Measurements from ENCODE around the gene PARVG. TPM values are rescaled to one million over a fixed set of nuclear protein-coding genes. Genes with fewer than 3 reads are reported as not detected.

PARVG gene
- total and polyA plus RNA-seq, 2 of the 8 experiments (the other 6 are each of a cell fraction or from before 2014, with no cell fraction given): 0.37 to 1.5 TPM

GRCh38 chr22:44249376-44250147 is 68.8 kb downstream of the PARVG start:
- CTCF ChIA-PET (ENCODE audit: partially characterized antibody): no interaction called here
- Histone ChIP-seq H3K79me1 (ENCODE audit: low read depth, low read length) (no peaks in the 10 kb centered on the region), H2BK120ac (replicated peaks; ENCODE audit: low read depth, low read length) (no peak overlapping the region), H4K8ac (ENCODE audit: extremely low read depth, insufficient read depth, low read length) (no peak overlapping the region), H3K56ac (replicated peaks; ENCODE audit: insufficient read length, low read depth, low read length) (no peak overlapping the region), H3K14ac (ENCODE audit: insufficient read length) (no peak overlapping the region), H2AK5ac (ENCODE audit: low read depth, low read length) (no peak overlapping the region), H3K4me2 (ENCODE audit: insufficient read depth in 1 of 2, low read depth in 2 of 2, low read length in 2 of 2) (no peak overlapping the region), H3K27ac (ENCODE audit: low read depth, low read length) (no peak overlapping the region), H3K4ac (replicated peaks; ENCODE audit: insufficient read length, low read depth, low read length) (no peak overlapping the region), H2BK5ac (ENCODE audit: low read depth, low read length) (no peak overlapping the region), H4K5ac (ENCODE audit: insufficient read length, low read depth, low read length) (no peak overlapping the region), H3K23ac (ENCODE audit: insufficient read length) (no peak overlapping the region), H4K20me1 (replicated peaks in 1 of 2; ENCODE audit: control insufficient read depth in 1 of 2, insufficient read depth in 2 of 2, low read length in 2 of 2) (peaks cover 0 to 1% of the 10 kb centered on the region in 2 experiments), H3K9me3 (ENCODE audit: insufficient read depth in 2 of 2, low read depth in 1 of 2, low read length in 1 of 2) (peaks cover 8 to 17% of the 10 kb centered on the region in 2 experiments; a peak in 3 of 4 replicates), H4K91ac (replicated peaks; ENCODE audit: insufficient read length, low read length) (no peak overlapping the region), H3K23me2 (ENCODE audit: low read depth, low read length) (no peaks in the 10 kb centered on the region), H3K4me1 (replicated peaks in 1 of 4; ENCODE audit: control insufficient read depth in 3 of 4, insufficient read depth in 4 of 4, low read length in 3 of 4) (no peaks in the 10 kb centered on the region), H3K27me3 (replicated peaks in 1 of 4; ENCODE audit: control insufficient read depth in 3 of 4, extremely low read depth in 1 of 4, insufficient read depth in 3 of 4, low read length in 3 of 4) (no peaks in the 10 kb centered on the region), H3K79me2 (ENCODE audit: control insufficient read depth in 1 of 2, insufficient read depth in 2 of 2, low read length in 2 of 2) (no peaks in the 10 kb centered on the region), H2BK15ac (ENCODE audit: low read length) (no peak overlapping the region), H3K9ac (replicated peaks in 1 of 4; ENCODE audit: extremely low read depth in 1 of 4, low read depth in 3 of 4, low read length in 3 of 4) (no peak overlapping the region), H3K18ac (ENCODE audit: extremely low read depth, low read length) (no peak overlapping the region), H2AFZ (ENCODE audit: low read length) (no peak overlapping the region), H2BK20ac (ENCODE audit: low read length) (no peak overlapping the region), H3K4me3 (ENCODE audit: extremely low read depth in 1 of 4, insufficient read depth in 2 of 4, low read depth in 3 of 4, low read length in 4 of 4) (no peak overlapping the region), H2BK12ac (ENCODE audit: low read depth, low read length) (no peak overlapping the region), H3K36me3 (ENCODE audit: control insufficient read depth in 2 of 4, insufficient read depth in 4 of 4, low read length in 3 of 4) (peaks cover 0 to 5% (median 0%) of the 10 kb centered on the region in 4 experiments; a peak in 1 of 8 replicates)
- FAIRE-seq (no peak), DNase-seq (ENCODE audit: low read depth in 1 of 2, low spot score in 2 of 2) (no peak)
- 93% methylated on average over 12 of the region's 12 CpGs; no CpG with 5 or more reads in 1 of the 2 experiments for WGBS, 2 experiments (ENCODE audit: extremely low coverage in 1 of 2, insufficient coverage in 1 of 2, insufficient read length in 1 of 2, insufficient replicate concordance in 2 of 2, low coverage in 1 of 2, low lambda C conversion rate in 2 of 2, missing lambda C conversion rate in 1 of 2)
- POLR2A ChIA-PET (ENCODE audit: partially characterized antibody): no interaction called here
- TF ChIP-seq KDM1A (IDR thresholded peaks at IDR 0.05; ENCODE audit: borderline replicate concordance, low read length): 0 out of 2 replicates have a peak, but pooled peaks have one; percentile 46
